Neural progenitor cell (in vitro differentiated cells): ENCODE measurements around the gene MYLK4. TPM values are rescaled to one million over a fixed set of nuclear protein-coding genes. Genes with fewer than 3 reads are reported as not detected.

Experiments
- DNase-seq: peaks from one replicate; pipeline ENCODE4 v3.0.0-alpha.2; 2016; ENCODE audit warnings: low spot score
- H2AFZ ChIP-seq: fragments of 200-600 bp; sonication (generic); replicated peaks from 2 replicates; pipeline ENCODE4 v1.6.1; 2016; ENCODE audit warnings: antibody characterized with exemption
- H3F3A ChIP-seq: fragments of 200-600 bp; sonication (generic); 2 replicates; pipeline ENCODE4 v1.6.1; 2016; ENCODE audit warnings: antibody characterized with exemption, low read depth
- H3K27ac ChIP-seq: fragments of 200-600 bp; sonication (generic); 2 replicates; pipeline ENCODE4 v1.5.1; 2016; ENCODE audit warnings: mild to moderate bottlenecking
- H3K27me3 ChIP-seq: fragments of 200-600 bp; sonication (generic); 2 replicates; pipeline ENCODE4 v1.6.1; 2016; ENCODE audit warnings: mild to moderate bottlenecking, moderate library complexity
- H3K36me3 ChIP-seq: fragments of 200-600 bp; sonication (generic); 2 replicates; pipeline ENCODE4 v1.5.1; 2016
- H3K4me1 ChIP-seq: fragments of 200-600 bp; sonication (generic); 2 replicates; pipeline ENCODE4 v1.6.1; 2016; ENCODE audit warnings: mixed run types
- H3K4me2 ChIP-seq: fragments of 200-600 bp; sonication (generic); 2 replicates; pipeline ENCODE4 v1.6.1; 2016
- H3K4me3 ChIP-seq: fragments of 200-600 bp; sonication (generic); 2 replicates; pipeline ENCODE4 v1.5.1; 2016
- H3K79me2 ChIP-seq: fragments of 200-600 bp; sonication (generic); 2 replicates; pipeline ENCODE4 v1.6.1; 2016; ENCODE audit warnings: low read depth
- H3K9ac ChIP-seq: fragments of 200-600 bp; sonication (generic); 2 replicates; pipeline ENCODE4 v1.6.1; 2016
- H3K9me3 ChIP-seq: fragments of 200-600 bp; sonication (generic); 2 replicates; pipeline ENCODE4 v1.5.1; 2016; ENCODE audit warnings: low read depth
- H4K20me1 ChIP-seq: fragments of 200-600 bp; sonication (generic); 2 replicates; pipeline ENCODE4 v1.6.1; 2016; ENCODE audit warnings: low read depth
- H3K27ac Mint-ChIP-seq: 3 replicates; pipeline ENCODE4 v1.8.0; 2021; ENCODE audit warnings: mixed read lengths
- H3K27me3 Mint-ChIP-seq: 2 replicates; pipeline ENCODE4 v1.8.0; 2022; ENCODE audit warnings: low read depth, mild to moderate bottlenecking, inconsistent platforms, moderate library complexity, mixed read lengths; ENCODE audit not compliant: insufficient read depth
- H3K36me3 Mint-ChIP-seq: 3 replicates; pipeline ENCODE4 v1.8.0; 2021; ENCODE audit warnings: mixed read lengths
- H3K4me1 Mint-ChIP-seq: 3 replicates; pipeline ENCODE4 v1.8.0; 2021; ENCODE audit warnings: mixed read lengths
- H3K4me3 Mint-ChIP-seq: 3 replicates; pipeline ENCODE4 v1.8.0; 2021; ENCODE audit warnings: mild to moderate bottlenecking, moderate library complexity, mixed read lengths
- H3K9me3 Mint-ChIP-seq: 3 replicates; pipeline ENCODE4 v1.8.0; 2020; ENCODE audit warnings: mixed read lengths
- EZH2 ChIP-seq: fragments of 200-600 bp; sonication (generic); IDR thresholded peaks from 2 replicates; pipeline ENCODE4 v1.6.1; 2017; ENCODE audit warnings: antibody characterized with exemption, mild to moderate bottlenecking, moderate library complexity
- EZH2phosphoT487 ChIP-seq: fragments of 200-600 bp; sonication (generic); IDR thresholded peaks from 2 replicates; pipeline ENCODE4 v1.6.1; 2017; ENCODE audit warnings: antibody characterized with exemption
- total RNA-seq: library from RNA; depleted of rRNA; stranded (reverse); fragments of >200 nt; gene quantifications from 2 replicates; pipeline ENCODE4 v1.2.3, GENCODE V29; 2015; ENCODE audit warnings: low replicate concordance
- TF ChIP-seq, protein P1 (sequence below): fragments of 200-600 bp; sonication (generic); IDR thresholded peaks from 2 replicates; pipeline ENCODE4 v1.5.1; 2017; ENCODE audit warnings: antibody characterized with exemption, mild to moderate bottlenecking

MYLK4 gene
- total RNA-seq, 1 donor from 2014 or later = not detected

DNA sequence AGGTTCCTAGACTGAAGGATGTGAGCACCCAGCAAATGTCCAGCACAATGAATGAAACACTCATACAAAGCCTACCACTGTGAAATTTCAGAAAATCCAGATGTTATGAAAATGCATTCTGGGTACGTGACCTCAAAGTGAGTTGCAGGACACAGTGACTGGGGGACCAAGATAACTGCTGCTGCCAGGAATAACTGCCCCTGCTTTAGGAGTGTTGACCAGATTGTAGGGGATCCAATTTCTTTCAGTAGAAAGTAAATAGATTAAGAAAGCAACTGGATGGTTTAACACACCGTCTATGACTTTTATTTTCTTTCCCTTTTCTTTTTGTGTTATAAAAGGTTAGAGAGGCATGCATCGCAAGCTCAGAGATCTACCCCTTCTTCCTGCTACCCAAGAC is 29.5 kb downstream of the MYLK4 start:
- H3K79me2 ChIP-seq = no peaks in the 10 kb centered on the region
- H3F3A ChIP-seq = no peaks in the 10 kb centered on the region
- no peaks in the 10 kb centered on the region for H4K20me1 ChIP-seq
- no peaks in the 10 kb centered on the region for H3K4me1 ChIP-seq
- Mint-ChIP-seq H3K4me3 (no peak overlapping the region), H3K9me3 (peaks cover 2% of the 10 kb centered on the region), H3K4me1 (no peaks in the 10 kb centered on the region), H3K27ac (no peak overlapping the region), H3K36me3 (no peaks in the 10 kb centered on the region), H3K27me3 (peaks cover 5% of the 10 kb centered on the region)
- H3K9ac ChIP-seq = no peak overlapping the region
- no peak overlapping the region for H3K27ac ChIP-seq
- no peak overlapping the region for H2AFZ ChIP-seq
- no peaks in the 10 kb centered on the region for H3K27me3 ChIP-seq
- H3K9me3 ChIP-seq = no peaks in the 10 kb centered on the region
- no peak for DNase-seq
- TF ChIP-seq EZH2phosphoT487 (no peak), EZH2 (no peak)
- TF ChIP-seq, protein P1, sequence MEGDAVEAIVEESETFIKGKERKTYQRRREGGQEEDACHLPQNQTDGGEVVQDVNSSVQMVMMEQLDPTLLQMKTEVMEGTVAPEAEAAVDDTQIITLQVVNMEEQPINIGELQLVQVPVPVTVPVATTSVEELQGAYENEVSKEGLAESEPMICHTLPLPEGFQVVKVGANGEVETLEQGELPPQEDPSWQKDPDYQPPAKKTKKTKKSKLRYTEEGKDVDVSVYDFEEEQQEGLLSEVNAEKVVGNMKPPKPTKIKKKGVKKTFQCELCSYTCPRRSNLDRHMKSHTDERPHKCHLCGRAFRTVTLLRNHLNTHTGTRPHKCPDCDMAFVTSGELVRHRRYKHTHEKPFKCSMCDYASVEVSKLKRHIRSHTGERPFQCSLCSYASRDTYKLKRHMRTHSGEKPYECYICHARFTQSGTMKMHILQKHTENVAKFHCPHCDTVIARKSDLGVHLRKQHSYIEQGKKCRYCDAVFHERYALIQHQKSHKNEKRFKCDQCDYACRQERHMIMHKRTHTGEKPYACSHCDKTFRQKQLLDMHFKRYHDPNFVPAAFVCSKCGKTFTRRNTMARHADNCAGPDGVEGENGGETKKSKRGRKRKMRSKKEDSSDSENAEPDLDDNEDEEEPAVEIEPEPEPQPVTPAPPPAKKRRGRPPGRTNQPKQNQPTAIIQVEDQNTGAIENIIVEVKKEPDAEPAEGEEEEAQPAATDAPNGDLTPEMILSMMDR = no peak
- no peaks in the 10 kb centered on the region for H3K36me3 ChIP-seq
- H3K4me2 ChIP-seq = no peak overlapping the region
- H3K4me3 ChIP-seq = no peak overlapping the region

DNA sequence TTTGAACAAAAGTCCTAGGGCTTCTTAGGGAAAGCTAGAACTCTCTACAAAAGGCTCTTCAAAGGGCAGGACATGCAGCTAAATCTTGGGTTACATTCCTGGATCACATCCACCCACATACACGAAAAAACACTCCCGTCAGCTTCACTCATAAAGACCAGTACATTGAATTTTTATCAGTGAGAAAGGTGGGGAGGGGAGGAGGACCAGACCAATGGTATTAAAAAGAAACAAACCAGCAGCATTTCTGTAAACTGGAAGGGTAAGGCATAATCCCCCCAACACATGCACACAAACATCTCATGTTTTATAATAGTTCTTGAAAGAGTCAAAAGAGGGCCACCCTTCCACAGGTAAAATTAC is 31.6 kb downstream of the MYLK4 start:
- H3K4me2 ChIP-seq = no peak overlapping the region
- H3K36me3 Mint-ChIP-seq = no peaks in the 10 kb centered on the region
- H3K36me3 ChIP-seq = no peaks in the 10 kb centered on the region
- H3K27me3 ChIP-seq = no peaks in the 10 kb centered on the region
- no peaks in the 10 kb centered on the region for H3K79me2 ChIP-seq
- H3K9me3 ChIP-seq = no peaks in the 10 kb centered on the region
- no peaks in the 10 kb centered on the region for H3F3A ChIP-seq
- no peak overlapping the region for H3K27ac ChIP-seq
- no peak overlapping the region for H3K27ac Mint-ChIP-seq
- no peak overlapping the region for H2AFZ ChIP-seq
- H3K27me3 Mint-ChIP-seq = peaks cover 3% of the 10 kb centered on the region
- H3K9me3 Mint-ChIP-seq = peaks cover 4% of the 10 kb centered on the region
- H3K4me3 Mint-ChIP-seq = no peak overlapping the region
- no peak overlapping the region for H3K4me3 ChIP-seq
- no peak for DNase-seq
- TF ChIP-seq EZH2phosphoT487 (no peak), EZH2 (no peak)
- TF ChIP-seq, protein P1 = no peak
- no peaks in the 10 kb centered on the region for H3K4me1 Mint-ChIP-seq
- H4K20me1 ChIP-seq = no peaks in the 10 kb centered on the region
- no peak overlapping the region for H3K9ac ChIP-seq
- no peaks in the 10 kb centered on the region for H3K4me1 ChIP-seq

DNA sequence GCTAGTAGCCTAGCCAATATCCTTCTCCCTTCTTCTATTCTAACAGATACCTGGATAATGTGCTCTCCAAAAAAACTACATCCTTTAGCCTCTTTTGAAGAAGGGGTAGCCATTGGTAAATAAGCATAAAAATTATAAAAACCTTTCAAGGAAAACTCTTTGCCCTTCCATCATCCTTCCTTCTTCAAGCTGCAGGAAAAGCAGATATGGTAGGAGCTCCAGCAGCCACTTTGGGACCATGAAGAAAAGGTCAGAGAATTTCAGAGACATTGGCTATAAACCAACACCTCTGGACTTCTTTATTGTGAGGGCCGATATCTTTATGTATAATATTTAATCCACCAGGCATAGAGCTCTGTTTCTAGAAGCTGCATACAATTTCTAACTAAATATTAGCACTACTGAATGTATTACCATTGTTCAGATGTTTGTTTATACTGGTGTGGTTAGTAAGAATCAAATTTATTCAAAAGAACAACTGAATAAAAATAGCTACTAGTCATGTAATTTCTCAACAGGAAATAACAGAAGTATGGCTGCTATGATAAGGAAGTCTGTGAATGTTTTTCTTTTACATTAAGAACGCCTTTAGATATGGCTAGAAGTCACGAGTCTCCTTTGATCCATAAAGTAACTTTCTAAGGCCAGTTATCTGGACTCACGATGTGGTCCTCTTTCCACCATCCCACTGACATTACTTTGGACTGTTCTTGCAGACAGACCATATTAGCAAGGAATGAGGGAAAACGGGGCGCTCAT is 32.2 kb downstream of the MYLK4 start:
- Histone ChIP-seq H2AFZ (no peak overlapping the region), H4K20me1 (no peaks in the 10 kb centered on the region), H3K36me3 (no peaks in the 10 kb centered on the region), H3K9ac (no peak overlapping the region), H3K4me2 (no peak overlapping the region), H3K79me2 (no peaks in the 10 kb centered on the region), H3K9me3 (no peaks in the 10 kb centered on the region), H3K27ac (no peak overlapping the region), H3K4me3 (no peak overlapping the region), H3K4me1 (no peaks in the 10 kb centered on the region), H3K27me3 (no peaks in the 10 kb centered on the region), H3F3A (no peaks in the 10 kb centered on the region)
- Mint-ChIP-seq H3K9me3 (peaks cover 4% of the 10 kb centered on the region), H3K27me3 (peaks cover 2% of the 10 kb centered on the region), H3K4me1 (no peaks in the 10 kb centered on the region), H3K4me3 (no peak overlapping the region), H3K36me3 (no peaks in the 10 kb centered on the region), H3K27ac (no peak overlapping the region)
- DNase-seq = no peak
- TF ChIP-seq, protein P1 = no peak
- no peak for TF ChIP-seq EZH2
- no peak for TF ChIP-seq EZH2phosphoT487
